GM12878 (cell line): ENCODE results near the gene FCRL2. TPM values are rescaled to one million over a fixed set of nuclear protein-coding genes. Genes with fewer than 3 reads are reported as not detected.

Experiments used
- ATAC-seq: fragments of 200-7000 bp; cut with Tn5 transposase; 3 replicates; pipeline ENCODE4 v1.9.1; 2020; ENCODE audit warnings: mild to moderate bottlenecking, moderate library complexity
- BruUV-seq: library from RNA; stranded (reverse); fragments of 400-500 nt; replicated peaks from 2 replicates; lab custom pipeline; 2021; lab: Mats Ljungman, UMichigan
- CTCF ChIA-PET: fragments of 300-600 bp; sonication (Branson Sonifier 250); formaldehyde crosslinking; extraction: SDS; loops from one replicate; lab custom pipeline; 2021; ENCODE audit warnings: inconsistent platforms; lab: Yijun Ruan, JAX
- POLR2A ChIA-PET: fragments of 350-600 bp; formaldehyde crosslinking; extraction: SDS; loops from one replicate; lab custom pipeline; 2021; ENCODE audit warnings: inconsistent platforms; lab: Charles Lee
- RAD21 ChIA-PET: fragments of 300-600 bp; sonication (Branson Sonifier 250); formaldehyde crosslinking; loops from one replicate; lab custom pipeline; 2023; ENCODE audit warnings: antibody characterized with exemption; ENCODE audit not compliant: unreplicated experiment; lab: Charles Lee
- SMC1A ChIA-PET: fragments of 300-600 bp; sonication (Branson Sonifier 250); formaldehyde crosslinking; loops from one replicate; lab custom pipeline; 2023; ENCODE audit not compliant: unreplicated experiment, uncharacterized antibody; lab: Charles Lee
- DNase-seq: peaks from one replicate; pipeline ENCODE4 v3.0.0-alpha.2; 2011; ENCODE audit warnings: low read depth, low spot score
- FAIRE-seq: peaks from 3 replicates; lab custom pipeline; 2011; peaks lifted over from hg19 to GRCh38; lab: Jason Lieb, UNC
- H2AFZ ChIP-seq: 2 replicates; pipeline ENCODE4 v1.6.0; 2011; ENCODE audit warnings: low read depth, low read length, control low read depth; ENCODE audit not compliant: control insufficient read depth
- H3K27ac ChIP-seq: 2 replicates; pipeline ENCODE4 v1.5.1; 2011; ENCODE audit warnings: control low read depth; ENCODE audit not compliant: control insufficient read depth, insufficient read depth
- H3K27me3 ChIP-seq, 2 experiments: replicated peaks in 1 of 2; 2 replicates each; pipeline versions ENCODE4 v1.6.0 to v1.6.1; 2011; ENCODE audit warnings: low read length in 1 of 2; ENCODE audit not compliant: control insufficient read depth in 2 of 2, insufficient read depth in 2 of 2
- H3K36me3 ChIP-seq, 2 experiments: 2 replicates each; pipeline ENCODE4 v1.5.1; 2011; ENCODE audit warnings: low read length in 1 of 2; ENCODE audit not compliant: control insufficient read depth in 2 of 2, insufficient read depth in 2 of 2
- H3K4me1 ChIP-seq: 2 replicates; pipeline ENCODE4 v1.6.1; 2011; ENCODE audit warnings: mild to moderate bottlenecking, low read length, moderate library complexity, mixed read lengths; ENCODE audit not compliant: control insufficient read depth, insufficient read depth
- H3K4me2 ChIP-seq: 2 replicates; pipeline ENCODE4 v1.6.0; 2011; ENCODE audit warnings: control low read depth; ENCODE audit not compliant: control insufficient read depth, insufficient read depth
- H3K4me3 ChIP-seq: fragments of 200-600 bp; sonication (generic); 2 replicates; pipeline ENCODE4 v1.5.1; 2016
- H3K79me2 ChIP-seq: 2 replicates; pipeline ENCODE4 v1.6.0; 2011; ENCODE audit warnings: low read length; ENCODE audit not compliant: control insufficient read depth, insufficient read depth
- H3K9ac ChIP-seq: 2 replicates; pipeline ENCODE4 v1.8.0; 2011; ENCODE audit warnings: low read length, control low read depth, mixed read lengths; ENCODE audit not compliant: control insufficient read depth, insufficient read depth
- H3K9me3 ChIP-seq: replicated peaks from 3 replicates; pipeline ENCODE4 v1.5.1; 2011; ENCODE audit warnings: mild to moderate bottlenecking, low read length; ENCODE audit not compliant: control insufficient read depth, insufficient read depth
- H4K20me1 ChIP-seq: 2 replicates; pipeline ENCODE4 v1.6.0; 2011; ENCODE audit not compliant: control insufficient read depth, insufficient read depth
- BACH1 ChIP-seq: fragments of 450-650 bp; IDR thresholded peaks from 2 replicates; pipeline ENCODE4 v1.6.1; 2017; ENCODE audit warnings: mild to moderate bottlenecking, borderline replicate concordance
- GABPA ChIP-seq: IDR thresholded peaks from 2 replicates; pipeline ENCODE4 v1.6.1; 2014; ENCODE audit warnings: antibody characterized with exemption, low read depth, mild to moderate bottlenecking, inconsistent platforms
- MYC ChIP-seq: IDR thresholded peaks from 2 replicates; pipeline ENCODE4 v1.6.1; 2011; ENCODE audit warnings: mild to moderate bottlenecking, low read length, moderate library complexity, inconsistent platforms; ENCODE audit not compliant: insufficient read depth, insufficient replicate concordance, insufficient read length, severe bottlenecking
- NFIC ChIP-seq: IDR thresholded peaks from 2 replicates; pipeline ENCODE4 v1.6.1; 2012; ENCODE audit warnings: low read depth, mild to moderate bottlenecking, inconsistent platforms, low read length, moderate library complexity
- SMAD1 ChIP-seq: fragments of 450-650 bp; IDR thresholded peaks from 2 replicates; pipeline ENCODE4 v1.6.1; 2018; ENCODE audit warnings: mild to moderate bottlenecking, low read depth; ENCODE audit not compliant: partially characterized antibody
- WRNIP1 ChIP-seq: IDR thresholded peaks from 2 replicates; pipeline ENCODE4 v1.6.1; 2011; ENCODE audit warnings: low read depth, low read length, improper control_type of control experiment, borderline replicate concordance
- ZNF207 ChIP-seq: fragments of 450-650 bp; IDR thresholded peaks from 2 replicates; pipeline ENCODE4 v1.6.1; 2014; ENCODE audit warnings: antibody characterized with exemption, mild to moderate bottlenecking, borderline replicate concordance
- ZNF274 ChIP-seq: IDR thresholded peaks from one replicate; pipeline ENCODE4 v1.8.0; 2011; ENCODE audit not compliant: insufficient read length, insufficient read depth
- ZNF384 ChIP-seq: IDR thresholded peaks from 2 replicates; pipeline ENCODE4 v1.6.1; 2012; ENCODE audit warnings: low read depth, mild to moderate bottlenecking, low read length, improper control_type of control experiment, borderline replicate concordance
- ZSCAN29 ChIP-seq: fragments of 450-650 bp; IDR thresholded peaks from 2 replicates; pipeline ENCODE4 v1.6.1; 2017; ENCODE audit warnings: mild to moderate bottlenecking, moderate library complexity
- WGBS: methylation state at CpG from one replicate; pipeline ENCODE4 v1.1.6; 2016; ENCODE audit warnings: low lambda C conversion rate; ENCODE audit not compliant: insufficient replicate concordance, insufficient coverage; ENCODE audit errors: missing lambda C conversion rate; 5-methylcytosine and 5-hydroxymethylcytosine counted together
- in situ Hi-C: fragments of 300-500 bp; cut with MboI; formaldehyde crosslinking; loops from 9 replicates; pipeline ENCODE4 v1.14.3; 2018; ENCODE audit warnings: mixed read lengths
- intact Hi-C: fragments of 100-400 bp; cut with micrococcal nuclease; formaldehyde crosslinking; loops from one replicate; pipeline ENCODE4 v1.14.2; 2022; ENCODE audit not compliant: unreplicated experiment
- polyA plus RNA-seq, 11 experiments: library from polyadenylated mRNA; depleted of rRNA in 4 of 11; unstranded in 6 of 11; stranded (reverse) in 5 of 11; fragments of >200 nt; fragmentation: Nextera tagmentation in 4 of 11; fragmentation: Illumina TruSeq in 1 of 11; extraction: Ambion mirVana in 4 of 11; extraction: Trizol in 1 of 11; gene quantifications; 1 replicate in 1 of 11; 2 replicates in 10 of 11; pipeline versions ENCODE4 v1.2.1 to v1.2.3, GENCODE V29; 2011 to 2016; ENCODE audit warnings: inconsistent platforms in 2 of 11, missing spikeins in 2 of 11, low read depth in 1 of 11
- total RNA-seq, 4 experiments: library from RNA; depleted of rRNA in 3 of 4; stranded (reverse); fragments of >200 nt in 3 of 4; fragmentation: Illumina TruSeq in 1 of 4; extraction: Trizol in 1 of 4; gene quantifications; 2 replicates each; pipeline versions ENCODE4 v1.2.1 to v1.2.3, GENCODE V29; 2013 to 2021
- TF ChIP-seq, protein P1 (sequence below): IDR thresholded peaks from 2 replicates; pipeline ENCODE4 v1.6.1; 2012; ENCODE audit warnings: low read depth, low read length, improper control_type of control experiment
- TF ChIP-seq, protein P2 (sequence below): fragments of 450-650 bp; IDR thresholded peaks from 2 replicates; pipeline ENCODE4 v1.6.1; 2017; ENCODE audit warnings: low read depth, mild to moderate bottlenecking, moderate library complexity

FCRL2 gene
- total and polyA plus RNA-seq, 10 of the 15 experiments (the other 5 are each of a cell fraction or from before 2014, with no cell fraction given), result 0.07 to 7.3 (median 0.61) TPM

DNA sequence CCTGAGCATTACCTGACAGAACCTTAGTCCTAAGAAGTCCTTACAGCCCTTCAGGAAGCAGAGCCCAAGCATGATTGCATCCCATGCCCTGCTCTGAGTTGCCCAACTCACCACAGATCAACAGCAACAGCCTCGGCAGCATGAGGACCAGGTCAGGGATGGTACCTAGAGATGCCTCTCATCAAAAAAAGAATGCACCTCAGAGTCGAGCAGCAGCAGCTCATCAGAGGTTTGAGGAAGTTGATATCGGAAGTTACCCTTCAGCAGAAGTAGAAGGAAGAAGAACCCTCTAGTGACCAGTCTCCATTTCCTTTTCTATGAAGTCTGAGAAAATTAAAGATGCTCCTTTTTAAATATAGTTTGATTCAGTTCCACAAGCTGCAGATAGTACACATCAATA lies 43.0 kb upstream of the FCRL2 start, which contains the start of gene FCRL1:
Gene FCRL1 (minus strand): TSS at position 225 of the 400 bp plus-strand sequence. CDS start 83 bp downstream, at position 142.
- no peak within 1 kb of the TSS for H3K4me2 ChIP-seq
- 19% methylated on average over 3 of the region's 3 CpGs for WGBS
- intact Hi-C loops (no loop called here), in situ Hi-C loops (no loop called here)
- POLR2A ChIA-PET, result no interaction called here
- H3K36me3 ChIP-seq, result no peaks in the 10 kb centered on the region
- no peaks in the 10 kb centered on the region; the same call in 2 of the 3 replicates for H3K9me3 ChIP-seq
- no peaks in the 10 kb centered on the region for H3K4me1 ChIP-seq
- BruUV-seq, result no TSS peak
- H3K27me3 ChIP-seq, result peaks cover 0 to 7% of the 10 kb centered on the region in 2 experiments; a peak in 1 of 4 replicates
- H3K79me2 ChIP-seq, result no peaks in the 10 kb centered on the region
- ATAC-seq, result no peak
- TF ChIP-seq, protein P1, sequence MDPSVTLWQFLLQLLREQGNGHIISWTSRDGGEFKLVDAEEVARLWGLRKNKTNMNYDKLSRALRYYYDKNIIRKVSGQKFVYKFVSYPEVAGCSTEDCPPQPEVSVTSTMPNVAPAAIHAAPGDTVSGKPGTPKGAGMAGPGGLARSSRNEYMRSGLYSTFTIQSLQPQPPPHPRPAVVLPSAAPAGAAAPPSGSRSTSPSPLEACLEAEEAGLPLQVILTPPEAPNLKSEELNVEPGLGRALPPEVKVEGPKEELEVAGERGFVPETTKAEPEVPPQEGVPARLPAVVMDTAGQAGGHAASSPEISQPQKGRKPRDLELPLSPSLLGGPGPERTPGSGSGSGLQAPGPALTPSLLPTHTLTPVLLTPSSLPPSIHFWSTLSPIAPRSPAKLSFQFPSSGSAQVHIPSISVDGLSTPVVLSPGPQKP, result no peak
- no peak for TF ChIP-seq ZNF384
- TF ChIP-seq ZNF274, result no peak
- no peak for TF ChIP-seq MYC
- no peak for TF ChIP-seq WRNIP1
- no peak for TF ChIP-seq NFIC
- no peak for TF ChIP-seq GABPA
- TF ChIP-seq, protein P2, sequence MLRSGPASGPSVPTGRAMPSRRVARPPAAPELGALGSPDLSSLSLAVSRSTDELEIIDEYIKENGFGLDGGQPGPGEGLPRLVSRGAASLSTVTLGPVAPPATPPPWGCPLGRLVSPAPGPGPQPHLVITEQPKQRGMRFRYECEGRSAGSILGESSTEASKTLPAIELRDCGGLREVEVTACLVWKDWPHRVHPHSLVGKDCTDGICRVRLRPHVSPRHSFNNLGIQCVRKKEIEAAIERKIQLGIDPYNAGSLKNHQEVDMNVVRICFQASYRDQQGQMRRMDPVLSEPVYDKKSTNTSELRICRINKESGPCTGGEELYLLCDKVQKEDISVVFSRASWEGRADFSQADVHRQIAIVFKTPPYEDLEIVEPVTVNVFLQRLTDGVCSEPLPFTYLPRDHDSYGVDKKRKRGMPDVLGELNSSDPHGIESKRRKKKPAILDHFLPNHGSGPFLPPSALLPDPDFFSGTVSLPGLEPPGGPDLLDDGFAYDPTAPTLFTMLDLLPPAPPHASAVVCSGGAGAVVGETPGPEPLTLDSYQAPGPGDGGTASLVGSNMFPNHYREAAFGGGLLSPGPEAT, result no peak
- TF ChIP-seq ZSCAN29, result no peak
- TF ChIP-seq BACH1, result no peak
- TF ChIP-seq SMAD1, result no peak
- TF ChIP-seq ZNF207, result no peak
- DNase-seq, result no peak
- no peaks in the 10 kb centered on the region for H4K20me1 ChIP-seq
- H3K9ac ChIP-seq, result no peak within 1 kb of the TSS
- CTCF ChIA-PET, result interaction anchor here (1.2 kb wide), 1 partner anchor 34 kb away, joined by 5 read pairs; no protein-coding TSS in a partner anchor
- SMC1A ChIA-PET, result interaction anchor here (1.4 kb wide), 1 partner anchor 8 kb away, joined by 4 read pairs; no protein-coding TSS in a partner anchor
- H3K27ac ChIP-seq, result no peak within 1 kb of the TSS
- H2AFZ ChIP-seq, result no peak within 1 kb of the TSS
- H3K4me3 ChIP-seq, result no peak within 1 kb of the TSS
- RAD21 ChIA-PET, result no interaction called here
- no peak for FAIRE-seq
